Fibroblast of skin of left biceps (primary cell): ENCODE measurements around the gene LONRF3.

Experiments used
- DNase-seq, 2 experiments: peaks; one replicate each; pipeline ENCODE4 v3.0.0-alpha.2; 2013; ENCODE audit warnings: low read depth in 2 of 2

The LONRF3 gene

GRCh38 chrX:119036107-119037029, 62.0 kb downstream of the LONRF3 start:
- no peak for DNase-seq

GRCh38 chrX:119040432-119040831, 66.0 kb downstream of the LONRF3 start:
- DNase-seq = no peak

GRCh38 chrX:119041175-119041574, 66.8 kb downstream of the LONRF3 start:
- no peak for DNase-seq

GRCh38 chrX:119042040-119042439, 67.6 kb downstream of the LONRF3 start:
- DNase-seq = no peak

GRCh38 chrX:119042996-119043395, 68.6 kb downstream of the LONRF3 start:
- no peak for DNase-seq

- no peak for DNase-seq
Measured at GRCh38 chrX:119045884-119046283, 71.5 kb downstream of the LONRF3 start.

GRCh38 chrX:119055687-119056086, 81.3 kb downstream of the LONRF3 start:
- no peak for DNase-seq

- no peak for DNase-seq
Measured at GRCh38 chrX:119062750-119063374, 88.4 kb downstream of the LONRF3 start.

- no peak for DNase-seq
Measured at GRCh38 chrX:119063428-119063827, 89.0 kb downstream of the LONRF3 start.

- DNase-seq = peak in 1 of 2 experiments; percentile 7
Measured at GRCh38 chrX:119067023-119067739, 92.8 kb downstream of the LONRF3 start.
